EL (cell line): Measurements from ENCODE around the gene URI1.

Experiments used
- DNase-seq: peaks from one replicate; pipeline ENCODE4 v3.0.0-alpha.2; 2016

URI1 gene

GRCh38 chr19:29971648-29972047, 29.6 kb downstream of the URI1 start:
- no peak for DNase-seq

- no peak for DNase-seq
These were observed 32.7 kb downstream of the URI1 start for GRCh38 chr19:29974701-29975100.

- DNase-seq = no peak
These were observed 34.3 kb downstream of the URI1 start for GRCh38 chr19:29976151-29976943.

- no peak for DNase-seq
These were observed 36.0 kb downstream of the URI1 start for GRCh38 chr19:29978080-29978479.

GRCh38 chr19:29983568-29983967, 41.5 kb downstream of the URI1 start:
- no peak for DNase-seq

- no peak for DNase-seq
These were observed 43.2 kb downstream of the URI1 start for GRCh38 chr19:29985196-29985595.

- DNase-seq = no peak
These were observed 46.3 kb downstream of the URI1 start for GRCh38 chr19:29988351-29988750.

- DNase-seq = no peak
These were observed 50.3 kb downstream of the URI1 start for GRCh38 chr19:29992233-29992867.

- no peak for DNase-seq
These were observed 57.5 kb downstream of the URI1 start for GRCh38 chr19:29999490-29999889.

GRCh38 chr19:30000862-30001261, 58.8 kb downstream of the URI1 start:
- no peak for DNase-seq

- DNase-seq = no peak
These were observed 59.3 kb downstream of the URI1 start for GRCh38 chr19:30001301-30001700.

GRCh38 chr19:30001791-30002190, 59.8 kb downstream of the URI1 start:
- DNase-seq = no peak

- DNase-seq = no peak
These were observed 61.8 kb downstream of the URI1 start for GRCh38 chr19:30003866-30004265.

GRCh38 chr19:30004403-30004802, 62.4 kb downstream of the URI1 start:
- no peak for DNase-seq

GRCh38 chr19:30006207-30006606, 64.2 kb downstream of the URI1 start:
- no peak for DNase-seq

- no peak for DNase-seq
These were observed 66.1 kb downstream of the URI1 start for GRCh38 chr19:30008169-30008568.

- no peak for DNase-seq
These were observed 67.0 kb downstream of the URI1 start for GRCh38 chr19:30009013-30009412.

- no peak for DNase-seq
These were observed 69.1 kb downstream of the URI1 start for GRCh38 chr19:30011051-30011578.

GRCh38 chr19:30014770-30015169, 72.7 kb downstream of the URI1 start:
- no peak for DNase-seq

GRCh38 chr19:30017172-30017571, 75.1 kb downstream of the URI1 start:
- no peak for DNase-seq

- no peak for DNase-seq
These were observed 78.2 kb downstream of the URI1 start for GRCh38 chr19:30020189-30020588.

- DNase-seq = no peak
These were observed 80.6 kb downstream of the URI1 start for GRCh38 chr19:30022659-30023058.

GRCh38 chr19:30023330-30023729, 81.3 kb downstream of the URI1 start:
- no peak for DNase-seq

GRCh38 chr19:30024091-30024490, 82.1 kb downstream of the URI1 start:
- no peak for DNase-seq
